GM13977 (cell line): ENCODE data around the gene RPUSD2.

ENCODE experiments used
- DNase-seq: peaks from one replicate; pipeline ENCODE4 v3.0.0; 2012; ENCODE audit warnings: low spot score
- CTCF ChIP-seq: IDR thresholded peaks from 2 replicates; pipeline ENCODE4 v1.5.1; 2012; ENCODE audit warnings: mild to moderate bottlenecking, control low read depth; ENCODE audit not compliant: insufficient read depth; ENCODE audit errors: extremely low read depth, missing control alignments
- in situ Hi-C: fragments of 300-500 bp; cut with MboI; formaldehyde crosslinking; loops from one replicate; pipeline ENCODE4 v1.12.0; 2022; ENCODE audit warnings: low sequenced_read_pairs, low pct_unique_long_range_greater_than_20kb, mixed read lengths, inconsistent platforms; ENCODE audit not compliant: unreplicated experiment

Gene RPUSD2

DNA sequence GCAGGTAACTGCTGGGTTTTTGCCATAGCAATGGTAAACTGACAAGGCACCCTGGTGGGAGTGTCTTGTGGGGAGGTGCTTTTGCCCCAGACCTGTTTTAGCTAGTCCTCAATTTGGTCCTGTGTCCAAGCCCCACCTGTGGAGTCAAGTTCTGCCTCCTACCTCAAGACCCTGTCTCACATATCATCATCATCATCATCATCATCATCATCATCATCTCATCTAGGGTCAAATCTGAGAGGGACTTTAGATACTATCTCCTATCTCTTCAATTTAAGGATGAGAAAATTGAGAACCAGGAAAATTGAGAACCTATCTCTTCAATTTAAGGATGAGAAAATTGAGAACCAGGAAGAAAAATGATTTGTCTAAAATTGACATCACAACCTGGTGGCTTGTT lies 34.8 kb downstream of the RPUSD2 start:
- in situ Hi-C loops = no loop called here
- no peak for TF ChIP-seq CTCF
- DNase-seq = no peak

DNA sequence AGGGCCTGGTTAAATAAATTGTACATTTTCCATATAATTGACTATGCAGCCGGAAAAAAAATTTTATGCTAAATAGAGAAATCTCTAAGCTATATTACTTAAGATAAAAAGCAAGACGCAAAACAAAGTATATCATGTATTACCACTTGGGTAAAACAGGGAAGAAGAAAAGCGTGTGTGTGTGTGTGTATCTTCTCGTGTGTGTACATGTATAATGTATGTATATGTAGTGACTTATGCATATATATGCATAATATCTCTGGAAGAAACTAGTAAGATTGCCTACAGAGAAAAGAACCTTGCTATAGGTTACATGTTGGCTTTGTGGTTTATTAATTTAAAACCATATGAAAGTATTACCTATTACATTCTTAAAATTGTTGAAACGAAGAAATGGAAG lies 44.0 kb downstream of the RPUSD2 start:
- in situ Hi-C loops = no loop called here
- no peak for DNase-seq
- no peak for TF ChIP-seq CTCF

- DNase-seq = no peak
- in situ Hi-C loops = no loop called here
- no peak for TF ChIP-seq CTCF
Observed at GRCh38 chr15:40618023-40618422, 48.9 kb downstream of the RPUSD2 start.

- in situ Hi-C loops = no loop called here
- TF ChIP-seq CTCF = no peak
- DNase-seq = no peak
Observed at GRCh38 chr15:40618906-40619305, 49.8 kb downstream of the RPUSD2 start.

GRCh38 chr15:40623361-40623760 lies 54.3 kb downstream of the RPUSD2 start:
- in situ Hi-C loops = no loop called here
- no peak for TF ChIP-seq CTCF
- no peak for DNase-seq
